T-helper 2 cell (primary cell): ENCODE data around the gene CHID1.

Experiments used
- DNase-seq, 5 experiments: peaks; one replicate each; pipeline versions ENCODE4 v3.0.0 to v3.0.0-alpha.2; 2012 to 2022

CHID1 gene

DNA sequence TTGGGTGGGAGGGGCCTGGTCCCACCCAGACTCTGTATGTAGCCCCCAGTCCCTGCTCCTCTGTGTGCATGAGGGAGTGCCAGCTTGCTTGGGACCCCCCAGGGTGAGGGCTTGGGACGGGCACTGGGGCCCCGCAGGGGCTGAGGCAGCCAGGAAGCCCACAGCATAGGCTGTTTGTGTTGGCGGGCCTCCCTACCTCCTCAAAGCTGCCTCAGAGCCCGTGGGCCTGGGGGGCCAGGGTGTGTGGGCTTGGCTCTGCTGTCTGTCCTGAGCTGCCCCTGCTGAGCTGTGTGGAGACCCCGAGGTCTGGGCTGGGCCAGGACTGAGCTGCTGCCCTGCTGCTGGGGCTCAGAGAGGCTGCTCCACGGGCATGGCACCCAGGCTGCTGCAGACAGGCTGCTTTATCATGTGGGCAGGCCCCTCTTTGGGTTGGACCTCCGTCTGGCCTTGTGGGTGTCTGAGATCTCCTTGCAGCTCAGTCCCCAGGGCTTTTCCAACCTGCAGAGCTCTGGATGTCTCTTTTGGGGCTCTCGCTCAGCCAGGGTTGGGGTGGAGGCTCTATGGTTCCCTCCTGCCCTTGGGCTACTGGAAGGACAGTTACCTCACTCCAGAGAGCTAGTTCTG is 64.6 kb downstream of the CHID1 start:
- no peak for DNase-seq

DNA sequence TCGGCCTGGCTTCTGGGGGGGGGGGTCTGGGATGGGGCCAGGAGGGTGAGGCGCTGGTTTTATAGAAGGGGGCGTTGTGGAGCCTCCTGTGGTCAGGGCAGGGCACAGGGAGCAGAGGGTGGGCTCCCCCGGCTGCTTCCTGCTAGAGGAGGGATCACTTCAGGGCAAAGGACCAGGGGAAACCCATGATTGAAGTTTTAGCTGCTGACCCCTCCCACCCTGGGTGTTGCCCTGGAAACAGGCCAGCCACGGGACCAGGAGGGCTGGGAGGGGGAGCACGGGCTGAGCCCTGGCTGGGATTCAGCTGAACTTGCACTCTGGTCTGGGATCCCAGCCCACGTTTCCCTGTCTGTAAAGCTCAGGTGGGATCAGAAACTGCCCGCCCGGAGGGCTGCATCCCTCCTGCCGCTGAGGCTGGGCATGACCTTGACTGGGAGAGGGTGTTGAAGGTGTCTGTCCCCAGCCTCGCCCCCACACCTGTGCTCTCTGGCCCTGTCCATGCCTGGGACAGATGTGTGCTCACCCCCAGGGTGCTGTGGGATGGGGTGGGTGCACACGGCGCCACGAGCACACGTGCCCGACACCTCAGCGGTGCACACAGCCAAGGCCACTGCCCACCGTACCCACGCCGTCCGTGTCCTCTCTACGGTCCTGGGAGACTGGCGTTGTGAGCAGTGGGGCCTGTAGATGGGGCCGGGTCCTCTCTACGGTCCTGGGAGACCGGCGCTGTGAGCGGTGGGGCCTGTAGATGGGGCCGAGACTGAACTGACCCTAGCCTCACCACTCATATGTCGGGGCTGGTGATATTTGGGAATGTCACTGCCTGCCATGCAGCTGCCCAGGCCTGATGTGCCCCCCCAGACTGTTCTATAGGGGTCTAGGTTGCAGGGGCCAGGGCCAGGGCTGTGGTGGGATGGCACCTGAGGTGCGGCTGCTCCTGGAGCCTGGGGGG is 65.6 kb downstream of the CHID1 start:
- no peak for DNase-seq

DNA sequence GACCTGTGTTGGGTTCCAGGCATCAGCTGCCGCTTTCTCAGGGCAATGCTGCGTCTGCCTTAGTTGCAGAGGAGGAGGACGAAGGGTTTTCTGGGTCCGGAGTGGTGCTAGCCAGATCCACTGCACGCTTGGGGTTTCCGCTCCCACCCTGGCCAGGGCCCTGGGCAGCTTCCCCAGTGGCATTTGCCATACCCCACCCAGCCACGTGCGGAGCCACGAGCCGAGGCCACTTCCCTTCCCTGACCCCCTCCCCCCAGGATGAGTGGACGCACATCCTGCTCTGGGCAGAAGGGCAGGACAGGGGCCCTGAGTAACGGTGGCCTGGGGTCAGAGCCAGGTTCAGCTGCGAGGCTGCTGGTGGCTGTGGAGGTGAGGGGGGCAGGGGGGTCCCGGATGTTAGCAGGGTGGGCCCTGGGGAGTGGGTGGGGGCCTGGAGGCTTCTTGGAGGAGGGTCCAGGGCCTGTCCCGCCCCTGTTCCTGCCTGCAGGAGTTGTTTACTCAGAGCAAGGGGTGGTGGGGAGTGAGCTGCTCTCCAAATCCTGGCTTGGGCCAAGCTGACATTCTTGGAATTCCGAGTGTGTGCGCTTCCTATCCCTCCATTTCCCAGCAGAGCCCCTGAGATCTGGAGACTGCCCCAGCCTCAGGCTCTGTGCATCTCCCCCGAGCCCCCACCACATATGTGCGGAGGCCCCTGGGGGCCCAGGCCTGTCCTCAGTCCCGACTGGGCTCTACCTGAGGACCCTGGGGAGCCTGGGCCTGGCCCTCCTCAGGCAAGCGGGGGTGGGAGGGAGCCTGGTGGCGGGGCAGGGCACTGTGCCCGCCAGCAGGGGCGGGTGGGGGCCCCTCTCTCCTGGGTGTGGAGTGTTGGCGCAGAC is 66.6 kb downstream of the CHID1 start:
- DNase-seq, result no peak

DNA sequence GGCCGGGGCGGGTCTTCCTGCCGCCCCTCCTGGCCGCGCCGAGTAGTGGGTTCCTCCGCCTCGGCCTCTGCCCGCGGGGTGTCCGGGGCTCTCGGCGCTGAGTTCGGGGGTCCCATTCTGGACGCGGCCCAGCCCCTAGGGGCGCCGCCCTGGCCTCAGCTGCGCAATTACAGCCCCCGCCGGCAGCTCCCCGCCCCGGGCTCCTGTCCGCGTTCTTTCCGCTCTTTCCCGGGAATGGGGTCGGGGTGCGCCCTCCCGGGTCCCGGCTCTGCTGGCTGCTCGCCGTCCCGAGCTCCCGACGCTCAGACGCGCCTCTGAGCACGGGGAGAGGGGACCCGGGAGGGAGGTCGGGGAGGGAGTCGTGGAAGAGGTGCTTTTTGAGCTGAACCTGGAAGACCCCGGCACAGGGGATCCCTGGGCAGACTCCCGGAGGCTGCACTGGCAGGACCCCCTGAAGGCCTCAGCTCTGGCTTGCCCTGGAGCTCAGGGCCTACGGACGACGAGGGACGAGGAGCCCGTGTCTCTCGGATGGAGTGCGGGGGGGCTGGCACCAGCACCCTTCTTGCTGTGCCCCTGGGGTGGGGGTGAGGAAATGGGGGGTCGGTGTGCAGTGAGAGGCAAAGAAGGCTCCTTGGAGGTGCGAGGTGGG is 67.4 kb downstream of the CHID1 start:
- DNase-seq, result no peak

DNA sequence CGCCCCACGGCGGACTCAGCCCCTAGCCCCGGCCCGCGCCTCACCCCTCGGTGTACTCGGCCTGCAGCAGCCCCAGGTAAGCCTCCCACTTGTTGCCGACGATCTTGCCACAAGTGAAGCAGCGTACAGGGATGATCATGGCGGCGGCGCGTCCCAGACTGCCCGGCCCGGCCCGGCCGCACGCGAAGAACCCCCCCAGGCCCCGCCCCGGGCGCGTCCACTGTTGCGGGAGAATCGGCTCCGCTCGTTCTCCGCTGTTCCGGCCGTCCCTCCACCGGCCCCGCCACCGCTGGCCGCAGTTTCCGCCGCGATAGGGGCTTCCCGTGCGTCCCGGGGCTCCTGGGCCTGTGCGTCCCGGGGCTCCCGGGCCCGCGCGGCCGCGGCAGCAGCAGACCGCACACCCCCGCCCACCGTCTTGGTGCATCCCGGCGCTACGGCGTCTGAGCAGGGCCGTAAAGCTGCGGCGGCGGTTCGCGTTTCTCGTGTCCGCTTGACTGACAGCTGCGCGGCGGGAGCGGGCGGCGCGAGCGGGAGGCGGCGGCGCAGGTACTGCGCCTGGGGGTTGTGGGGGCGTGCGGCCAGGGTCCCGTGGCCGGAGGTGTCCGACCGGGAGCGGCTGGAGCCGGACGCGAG is 68.1 kb downstream of the CHID1 start, which contains the start of the genes POLR2L and TSPAN4:
TSS of gene POLR2L (minus strand) at position 160 of the 633 bp plus-strand sequence. CDS start at position 139, 21 bp downstream.
TSS of gene TSPAN4 (plus strand) at position 483 of the 633 bp plus-strand sequence. CDS start 7,453 bp downstream, outside the sequence.
- peak; percentile 78 to 93 (median 81) for DNase-seq

DNA sequence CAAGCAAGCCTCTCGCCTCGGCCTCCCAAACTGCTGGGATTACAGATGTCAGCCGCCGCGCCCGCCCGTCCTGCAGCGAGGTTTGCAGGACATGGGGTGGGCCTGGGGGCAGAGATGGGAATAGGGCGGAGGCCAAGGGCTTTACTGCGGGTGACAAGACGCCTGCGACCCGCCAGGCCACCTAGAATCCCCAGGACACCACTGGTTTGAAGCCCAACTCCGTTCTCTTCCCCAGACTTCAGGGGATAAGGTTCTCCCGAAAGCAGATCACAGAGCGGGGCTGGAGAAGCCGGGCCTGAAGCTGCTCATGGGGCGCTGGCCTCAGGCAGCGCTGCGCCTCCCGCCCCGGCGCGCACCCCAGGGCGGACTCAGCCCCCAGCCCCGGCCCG is 68.6 kb downstream of the CHID1 start:
- no peak for DNase-seq

DNA sequence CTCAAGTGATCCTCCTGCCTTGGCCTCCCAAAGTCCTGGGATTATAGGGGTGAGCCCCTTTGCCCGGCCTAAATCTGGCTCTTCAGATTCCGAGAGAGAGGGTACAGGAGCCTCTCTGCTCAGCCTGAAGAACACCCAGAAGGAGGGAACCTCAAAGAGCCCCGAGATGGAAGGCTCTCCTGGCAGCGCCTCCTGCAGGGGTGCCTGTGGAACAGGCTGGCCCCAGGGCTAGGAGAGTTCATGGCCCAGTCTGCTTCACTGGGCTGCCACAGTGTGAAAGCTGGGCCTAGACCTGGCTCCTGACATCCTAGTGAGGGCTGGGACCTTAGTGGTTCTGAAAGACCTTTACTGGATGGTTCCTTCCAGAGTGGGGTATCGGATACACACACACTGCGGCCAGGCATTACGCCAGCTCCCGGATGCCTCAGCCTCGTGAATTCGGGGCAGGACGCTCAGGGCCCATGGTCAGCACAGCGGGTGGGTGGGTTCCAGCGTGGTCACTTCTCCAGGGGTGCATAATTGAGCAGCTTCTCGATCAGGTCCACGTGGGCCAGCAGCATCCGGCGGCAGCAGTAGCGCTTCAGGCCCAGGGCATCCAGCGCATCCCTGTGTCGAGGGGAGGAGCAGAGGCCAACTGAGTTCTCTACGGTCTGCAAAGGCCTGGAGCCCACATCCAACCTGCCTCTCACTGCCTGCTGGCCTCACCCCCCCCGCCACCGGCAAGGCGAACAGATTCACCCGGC is 70.6 kb downstream of the CHID1 start:
- DNase-seq, result no peak

DNA sequence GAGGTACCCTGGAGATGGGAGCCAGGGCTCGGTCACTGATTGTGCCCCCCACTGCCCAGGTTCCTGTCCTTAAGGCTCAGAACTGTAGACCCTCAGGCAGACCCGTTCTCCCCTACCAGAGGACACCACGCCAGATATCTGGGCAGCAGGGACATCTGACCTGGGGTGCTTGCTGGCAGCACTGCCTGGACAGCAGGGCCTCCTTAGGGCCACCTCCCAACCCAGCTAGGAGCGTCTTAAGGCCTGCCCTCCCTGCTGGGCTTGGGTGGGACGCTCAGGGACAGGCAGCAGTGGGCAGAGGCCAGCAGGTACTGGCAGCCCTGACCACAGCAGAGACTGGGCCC is 71.4 kb downstream of the CHID1 start:
- no peak for DNase-seq

DNA sequence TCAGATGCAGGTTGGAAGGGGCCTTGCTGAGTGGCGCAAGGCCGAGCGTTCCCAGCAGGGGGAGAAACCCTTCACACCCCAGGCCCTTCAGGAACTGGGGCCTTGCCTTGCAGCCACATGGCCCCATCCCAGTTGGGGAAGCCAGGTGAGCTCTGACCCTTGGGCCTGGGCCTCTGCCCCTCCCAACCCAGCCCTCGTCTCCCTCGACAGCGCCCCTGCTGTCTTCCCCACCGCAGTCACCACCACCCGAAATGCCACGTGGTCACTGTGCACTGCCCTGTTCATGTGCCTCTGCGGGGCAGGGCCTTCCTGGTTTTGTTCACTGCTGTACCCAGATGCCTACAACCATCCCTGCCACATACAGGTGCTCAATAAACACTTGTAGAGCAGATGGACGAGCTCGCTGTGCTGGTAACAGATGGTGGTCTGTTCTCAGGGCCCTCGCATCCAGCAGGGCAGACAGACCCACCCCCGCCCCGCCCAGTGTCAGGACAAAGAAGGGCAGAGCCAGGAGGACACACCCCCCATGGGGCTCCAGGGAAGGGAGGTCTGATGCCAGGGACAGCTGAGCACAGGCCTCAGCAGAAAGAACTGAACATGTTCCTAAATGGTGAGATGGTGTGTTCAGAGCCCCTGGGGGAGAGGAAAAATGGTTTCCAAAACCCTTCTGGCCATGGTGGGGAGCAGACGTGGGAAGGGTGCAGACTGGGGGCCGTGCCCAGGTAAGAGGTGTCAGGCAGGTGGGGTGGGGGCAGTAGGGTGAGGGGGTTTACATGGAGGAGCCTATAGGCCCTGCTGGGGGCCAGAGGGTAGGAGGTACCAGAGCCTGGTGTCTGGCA is 72.0 kb downstream of the CHID1 start:
- no peak for DNase-seq

DNA sequence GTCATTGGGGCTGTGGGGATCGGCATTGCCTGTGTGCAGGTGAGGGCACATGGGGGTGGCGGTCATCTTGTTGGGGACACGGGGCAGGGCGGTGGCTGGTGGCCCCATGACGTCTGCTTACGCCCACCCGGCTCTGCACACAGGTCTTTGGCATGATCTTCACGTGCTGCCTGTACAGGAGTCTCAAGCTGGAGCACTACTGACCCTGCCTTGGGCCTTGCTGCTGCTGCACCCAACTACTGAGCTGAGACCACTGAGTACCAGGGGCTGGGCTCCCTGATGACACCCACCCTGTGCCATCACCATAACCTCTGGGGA is 72.7 kb downstream of the CHID1 start:
- no peak for DNase-seq

DNA sequence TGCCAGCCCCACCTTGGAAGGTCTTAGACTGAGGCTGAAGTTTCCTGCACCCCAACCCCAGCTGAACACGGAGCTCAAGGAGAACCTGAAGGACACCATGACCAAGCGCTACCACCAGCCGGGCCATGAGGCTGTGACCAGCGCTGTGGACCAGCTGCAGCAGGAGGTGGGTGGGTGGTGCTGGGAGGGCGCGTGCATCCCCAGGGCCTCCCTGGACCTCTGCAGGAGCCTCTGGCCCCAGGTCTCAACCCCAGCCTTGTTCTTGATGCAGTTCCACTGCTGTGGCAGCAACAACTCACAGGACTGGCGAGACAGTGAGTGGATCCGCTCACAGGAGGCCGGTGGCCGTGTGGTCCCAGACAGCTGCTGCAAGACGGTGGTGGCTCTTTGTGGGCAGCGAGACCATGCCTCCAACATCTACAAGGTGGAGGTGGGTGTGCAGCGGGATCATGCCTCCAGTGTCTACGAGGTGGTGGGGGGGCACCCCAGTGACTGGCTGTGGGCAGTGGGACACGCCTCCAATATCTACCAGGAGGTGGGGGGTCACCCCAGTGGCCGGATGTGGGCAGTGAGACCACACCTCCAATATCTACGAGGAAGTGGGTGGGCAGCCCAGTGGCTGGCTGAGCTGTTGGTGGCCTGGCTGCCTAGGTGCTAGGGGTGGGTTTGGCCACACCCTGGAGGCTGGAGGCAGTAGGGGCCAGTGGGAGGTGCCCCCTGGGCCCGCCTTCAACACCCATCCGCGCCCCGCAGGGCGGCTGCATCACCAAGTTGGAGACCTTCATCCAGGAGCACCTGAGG is 73.2 kb downstream of the CHID1 start:
- DNase-seq, result no peak

DNA sequence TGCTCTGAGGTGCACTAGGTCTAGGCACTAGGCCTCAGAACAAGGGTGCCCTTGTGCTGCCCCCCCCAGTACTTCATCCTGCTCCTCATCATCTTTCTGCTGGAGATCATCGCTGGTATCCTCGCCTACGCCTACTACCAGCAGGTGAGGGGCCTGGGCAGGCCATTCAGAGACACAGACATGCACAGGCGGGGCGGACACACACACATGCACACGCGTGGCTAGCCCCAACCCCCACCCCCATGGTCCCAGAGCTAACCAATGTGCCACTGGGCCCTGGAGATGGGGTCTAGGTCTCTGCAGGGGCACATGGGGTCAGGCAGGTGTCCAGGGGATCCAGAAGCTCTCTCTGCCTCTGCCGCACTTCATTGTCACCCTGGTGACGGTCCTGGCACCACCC is 73.9 kb downstream of the CHID1 start:
- no peak for DNase-seq

DNA sequence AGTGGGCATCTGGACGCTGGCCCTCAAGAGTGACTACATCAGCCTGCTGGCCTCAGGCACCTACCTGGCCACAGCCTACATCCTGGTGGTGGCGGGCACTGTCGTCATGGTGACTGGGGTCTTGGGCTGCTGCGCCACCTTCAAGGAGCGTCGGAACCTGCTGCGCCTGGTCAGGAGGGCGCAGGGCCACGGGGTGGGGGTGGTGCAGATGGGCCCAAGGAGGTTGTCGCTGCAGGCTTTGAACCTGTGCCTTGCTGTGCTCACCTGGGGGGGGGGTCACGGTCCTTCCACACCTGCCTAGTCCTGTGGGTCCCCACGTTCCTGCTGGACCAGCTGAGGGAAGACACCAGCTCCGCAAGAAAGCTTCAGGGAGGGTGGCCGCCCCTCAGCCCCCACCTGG is 74.3 kb downstream of the CHID1 start:
- no peak for DNase-seq

DNA sequence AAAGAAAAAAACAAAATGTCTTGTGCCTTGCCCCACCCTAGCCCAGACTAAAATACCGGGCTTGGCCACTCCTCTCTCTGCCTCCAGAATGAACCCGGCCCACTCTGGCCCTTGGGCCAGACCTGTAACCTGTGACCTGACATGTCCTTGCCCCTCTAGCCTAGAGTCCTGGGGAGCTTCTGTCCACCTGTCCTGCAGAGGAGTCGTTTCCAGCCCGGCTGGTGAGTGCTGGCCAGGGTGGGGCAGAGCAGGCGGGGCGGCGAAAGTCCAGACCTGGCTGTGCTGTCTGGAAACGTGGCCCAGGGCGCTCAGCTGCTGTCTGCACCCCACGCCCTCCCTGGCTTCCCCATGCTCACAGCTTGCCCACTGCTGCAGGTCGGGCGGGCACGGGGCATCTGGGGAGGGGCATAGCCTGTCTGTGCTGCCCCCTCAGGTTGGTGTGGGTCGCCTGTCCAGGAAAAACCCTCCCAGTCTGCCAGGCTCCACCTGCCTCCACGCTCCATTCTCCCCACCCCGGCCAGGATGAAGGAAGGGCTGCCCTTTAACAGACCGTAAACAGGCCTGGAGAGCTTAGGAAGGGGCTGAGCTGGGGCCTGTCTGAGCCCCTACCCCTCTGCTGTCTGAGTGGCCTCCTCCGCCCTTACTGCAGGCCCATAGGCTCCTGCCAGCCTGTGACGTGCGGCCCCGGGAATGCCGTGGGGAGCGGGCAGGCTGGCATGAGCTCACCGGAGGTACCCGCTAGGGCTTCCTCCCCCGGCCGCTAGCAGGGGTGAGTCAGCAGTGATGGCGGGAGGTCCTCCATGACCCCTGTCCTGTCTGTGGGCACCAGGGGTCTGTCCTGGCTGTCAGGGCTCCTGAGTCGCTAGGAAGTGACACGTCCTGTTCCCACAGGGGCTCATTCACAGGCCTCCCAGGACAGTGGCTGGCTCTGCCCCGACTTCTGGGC is 76.0 kb downstream of the CHID1 start:
- no peak for DNase-seq

DNA sequence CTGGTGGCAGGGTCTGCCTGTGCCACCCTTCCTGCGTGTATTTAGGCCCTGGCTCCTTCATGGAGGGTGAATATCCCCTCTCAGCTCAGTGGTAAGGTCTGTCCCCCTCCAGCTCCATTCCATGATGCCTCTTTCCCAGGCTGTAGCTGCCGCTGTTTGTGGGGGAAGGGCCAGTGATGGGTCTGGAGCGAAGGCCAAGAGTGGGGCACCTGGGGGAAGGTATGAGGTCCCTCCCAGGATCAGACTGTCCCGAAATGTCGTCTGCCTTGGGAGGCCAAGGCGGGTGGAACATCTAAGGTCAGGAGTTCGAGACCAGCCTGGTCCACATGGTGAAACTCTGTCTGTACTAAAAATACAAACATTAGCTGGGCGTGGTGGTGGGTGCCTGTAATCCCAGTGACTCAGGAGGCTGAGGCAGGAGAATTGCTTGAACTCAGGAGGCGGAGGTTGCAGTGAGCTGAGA is 76.7 kb downstream of the CHID1 start:
- DNase-seq, result no peak

DNA sequence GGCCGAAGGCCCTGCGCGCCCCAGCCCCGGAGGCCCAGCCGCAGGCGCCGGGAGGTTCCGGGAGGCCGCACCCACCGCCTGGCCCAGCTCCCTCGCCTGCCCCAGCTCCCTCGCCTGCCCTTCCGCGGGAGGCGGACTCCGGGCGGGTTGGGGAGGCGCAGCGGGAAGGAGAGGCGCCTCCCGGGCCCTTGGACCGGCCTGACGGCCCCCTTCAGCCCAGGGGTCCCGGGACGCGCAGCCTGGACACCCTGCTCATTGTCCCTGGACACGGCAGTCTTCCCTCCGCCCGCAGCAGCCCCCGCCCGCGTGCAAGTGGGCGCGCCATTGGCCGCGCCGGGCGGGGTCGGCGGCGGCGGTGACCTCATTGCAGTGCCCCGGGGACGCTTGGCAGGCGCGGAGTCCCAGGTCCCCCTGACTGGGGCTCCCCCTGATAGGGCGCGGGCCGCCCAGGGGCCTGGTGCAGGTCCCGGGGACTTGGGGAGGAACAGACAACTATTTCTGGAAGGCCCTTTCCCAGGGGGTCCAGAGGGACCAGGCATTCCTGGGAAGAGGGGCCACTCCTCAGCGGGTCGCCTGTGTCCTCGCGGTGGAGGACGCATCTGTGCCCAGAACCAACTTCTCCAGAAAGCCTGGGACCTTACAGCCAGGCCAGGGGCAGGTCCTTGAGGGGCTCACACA is 77.4 kb downstream of the CHID1 start:
- DNase-seq, result peak in 2 of 5 experiments; percentile 36 to 39

DNA sequence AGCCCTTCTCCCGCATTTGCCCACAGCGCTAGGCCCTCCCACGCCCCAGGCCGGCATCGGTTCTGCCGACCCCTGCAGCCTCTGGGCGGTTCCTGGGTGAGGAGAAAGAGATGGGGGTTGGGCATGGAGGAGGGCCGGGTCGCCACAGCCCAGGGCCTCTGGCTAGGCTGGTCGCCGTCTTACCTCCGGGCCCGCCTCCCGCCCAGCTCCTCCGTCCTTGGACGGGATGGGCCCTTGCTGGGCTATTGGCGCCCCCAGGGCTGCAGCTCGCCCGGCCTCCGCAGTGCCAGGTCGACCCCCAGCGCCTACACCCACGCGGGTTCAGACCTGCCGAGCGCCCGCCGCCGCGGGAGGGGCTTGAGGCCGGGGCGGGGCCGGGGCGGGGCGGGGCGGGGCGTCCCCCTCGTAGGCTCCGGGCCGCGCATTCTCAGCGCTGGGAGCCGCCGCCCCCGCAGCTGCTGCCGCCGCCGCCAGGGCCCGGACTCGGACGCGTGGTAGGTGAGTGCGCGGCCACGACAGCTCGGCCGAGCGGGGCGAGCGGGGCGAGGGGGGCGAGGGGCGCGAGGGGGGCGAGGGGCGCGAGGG is 78.0 kb downstream of the CHID1 start, which contains the start of gene CD151:
TSS of gene CD151 (plus strand) at position 424 of the 585 bp plus-strand sequence. CDS start 3,118 bp downstream, outside the sequence.
- peak in 2 of 5 experiments; percentile 54 to 58 for DNase-seq
